ENCODE data around the gene PARD3. TPM values are rescaled to one million over a fixed set of nuclear protein-coding genes. Genes with fewer than 3 reads are reported as not detected.

The PARD3 gene
- total and polyA plus RNA-seq, 2 donors (not counting 3 experiments of a cell fraction or from before 2014, with no cell fraction given) = 7.3 to 24.1 TPM

- H3K9me1 ChIP-seq (replicated peaks; ENCODE audit: control insufficient read depth, extremely low read depth, insufficient read depth, low read length) = no peaks in the 10 kb centered on the region
- POLR2A ChIA-PET = no interaction called here
These were observed 3.1 kb downstream of the PARD3 start for GRCh38 chr10:34811968-34812514.

More at GRCh38 chr10:34811968-34812514, 3.1 kb downstream of the PARD3 start:
- Histone ChIP-seq H2AFZ (ENCODE audit: low read depth, low read length) (no peak overlapping the region), H3K4me3 (replicated peaks in 1 of 3; ENCODE audit: insufficient read depth in 1 of 3, low read depth in 1 of 3, low read length in 3 of 3) (no peak overlapping the region), H3K4me1 (ENCODE audit: control insufficient read depth, extremely low read depth, insufficient read depth, low read length) (peaks cover 14% of the 10 kb centered on the region), H3K79me2 (ENCODE audit: control insufficient read depth, insufficient read depth, low read length) (peaks cover 43% of the 10 kb centered on the region), H3K4me2 (ENCODE audit: insufficient read depth, low read length) (no peak overlapping the region), H3K36me3 (ENCODE audit: control insufficient read depth in 2 of 2, extremely low read depth in 1 of 2, insufficient read depth in 2 of 2, low read length in 2 of 2) (no peaks in the 10 kb centered on the region), H3K9me3 (replicated peaks; ENCODE audit: control insufficient read depth, insufficient read depth, low read length) (no peaks in the 10 kb centered on the region), H3K9ac (replicated peaks; ENCODE audit: extremely low read depth, insufficient read depth, low read length) (no peak overlapping the region), H4K20me1 (replicated peaks; ENCODE audit: control insufficient read depth, extremely low read depth, insufficient read depth, low read length) (peaks cover 3% of the 10 kb centered on the region), H3K27me3 (ENCODE audit: control insufficient read depth in 2 of 2, insufficient read depth in 2 of 2, low read length in 2 of 2) (peaks cover 0 to 6% of the 10 kb centered on the region in 2 experiments), H3K27ac (ENCODE audit: insufficient read depth, low read depth, low read length) (no peak overlapping the region)
- dilution Hi-C loops (cut with MboI; ENCODE audit: extremely low pct_ligation_motif_present, low sequenced_read_pairs) = no loop called here
- intact Hi-C loops (cut with micrococcal nuclease) = loop anchor here (10.0 kb wide), 1 partner anchor 403 kb away; no protein-coding TSS in a partner anchor
- CTCF ChIA-PET = interaction anchor here (0.6 kb wide), 1 partner anchor 205 kb away, joined by 3 read pairs; no protein-coding TSS in a partner anchor
- DNase-seq (ENCODE audit: low read depth, low spot score) (no peak), FAIRE-seq (no peak)
- TF ChIP-seq POLR2AphosphoS5 (IDR thresholded peaks at IDR 0.05; ENCODE audit: insufficient read depth, low read depth, low read length) = no peak
- TF ChIP-seq POLR2A (IDR thresholded peaks at IDR 0.05; ENCODE audit: low read depth, low read length) = no peak
- TF ChIP-seq MYC (IDR thresholded peaks at IDR 0.05; ENCODE audit: low read depth, low read length) = no peak
- no peak for TF ChIP-seq CTCF (IDR thresholded peaks at IDR 0.05; ENCODE audit: extremely low read depth in 1 of 2, insufficient read depth in 1 of 2, low read depth in 1 of 2, low read length in 2 of 2)
- BruUV-seq (replicated peaks) = no TSS peak
